Trophoblast cell (in vitro differentiated cells and primary cell): ENCODE measurements around the gene TGFBRAP1.

Source experiments
- DNase-seq, 2 donors: peaks; one replicate each; pipeline ENCODE4 v3.0.0-alpha.2; 2016
- H2AFZ ChIP-seq: 2 replicates; pipeline ENCODE4 v1.6.1; 2013; ENCODE audit warnings: low read length, moderate library complexity, mild to moderate bottlenecking; ENCODE audit not compliant: insufficient read depth, poor library complexity
- H2AK5ac ChIP-seq: 2 replicates; pipeline ENCODE4 v1.6.1; 2013; ENCODE audit warnings: mild to moderate bottlenecking, low read length
- H2BK120ac ChIP-seq: 2 replicates; pipeline ENCODE4 v1.6.1; 2013; ENCODE audit warnings: low read length, mild to moderate bottlenecking, moderate library complexity; ENCODE audit not compliant: insufficient read depth, poor library complexity
- H2BK12ac ChIP-seq: 2 replicates; pipeline ENCODE4 v1.6.1; 2013; ENCODE audit warnings: mild to moderate bottlenecking, low read length, moderate library complexity
- H2BK5ac ChIP-seq: 2 replicates; pipeline ENCODE4 v1.6.1; 2013; ENCODE audit warnings: low read length, low read depth, moderate library complexity, mild to moderate bottlenecking; ENCODE audit not compliant: poor library complexity
- H3K14ac ChIP-seq: 2 replicates; pipeline ENCODE4 v1.6.1; 2013; ENCODE audit warnings: mild to moderate bottlenecking, low read length
- H3K18ac ChIP-seq: 2 replicates; pipeline ENCODE4 v1.6.1; 2013; ENCODE audit warnings: mild to moderate bottlenecking, low read length
- H3K23ac ChIP-seq: 2 replicates; pipeline ENCODE4 v1.6.1; 2013; ENCODE audit warnings: low read length
- H3K27ac ChIP-seq: 2 replicates; pipeline ENCODE4 v1.5.1; 2013; ENCODE audit warnings: low read depth, mild to moderate bottlenecking, inconsistent platforms, low read length, moderate library complexity
- H3K27me3 ChIP-seq: 2 replicates; pipeline ENCODE4 v1.6.1; 2013; ENCODE audit warnings: inconsistent platforms, mild to moderate bottlenecking, low read length, moderate library complexity; ENCODE audit not compliant: insufficient read depth
- H3K36me3 ChIP-seq, 2 experiments: 1 replicate in 1 of 2; 2 replicates in 1 of 2; pipeline ENCODE4 v1.6.1; 2013; ENCODE audit warnings: low read length in 2 of 2, mild to moderate bottlenecking in 2 of 2, moderate library complexity in 1 of 2; ENCODE audit not compliant: insufficient read depth in 2 of 2, control insufficient read depth in 1 of 2
- H3K4ac ChIP-seq: 2 replicates; pipeline ENCODE4 v1.6.1; 2013; ENCODE audit warnings: low read depth, mild to moderate bottlenecking, low read length, moderate library complexity
- H3K4me1 ChIP-seq, 2 experiments: 1 replicate in 1 of 2; 2 replicates in 1 of 2; pipeline ENCODE4 v1.6.1; 2013; ENCODE audit warnings: low read length in 2 of 2, mild to moderate bottlenecking in 2 of 2, moderate library complexity in 1 of 2; ENCODE audit not compliant: insufficient read depth in 2 of 2, control insufficient read depth in 1 of 2
- H3K4me2 ChIP-seq: 2 replicates; pipeline ENCODE4 v1.6.1; 2013; ENCODE audit warnings: inconsistent platforms, mild to moderate bottlenecking, low read length, moderate library complexity
- H3K4me3 ChIP-seq: 2 replicates; pipeline ENCODE4 v1.5.1; 2013; ENCODE audit warnings: mild to moderate bottlenecking, low read depth, low read length, inconsistent platforms
- H3K79me1 ChIP-seq: one replicate; pipeline ENCODE4 v1.6.1; 2013; ENCODE audit warnings: low read length
- H3K79me2 ChIP-seq: 2 replicates; pipeline ENCODE4 v1.6.1; 2013; ENCODE audit warnings: low read length, mild to moderate bottlenecking; ENCODE audit not compliant: control insufficient read depth, insufficient read depth, poor library complexity
- H3K9ac ChIP-seq: 2 replicates; pipeline ENCODE4 v1.6.1; 2013; ENCODE audit warnings: mild to moderate bottlenecking, low read length
- H3K9me3 ChIP-seq: 2 replicates; pipeline ENCODE4 v1.6.1; 2013; ENCODE audit warnings: low read depth, mild to moderate bottlenecking, control low read depth, inconsistent platforms, low read length; ENCODE audit not compliant: insufficient read depth
- H4K12ac ChIP-seq: 2 replicates; pipeline ENCODE4 v1.6.1; 2013; ENCODE audit warnings: low read depth, mild to moderate bottlenecking, low read length, moderate library complexity
- H4K8ac ChIP-seq: 2 replicates; pipeline ENCODE4 v1.6.1; 2013; ENCODE audit warnings: low read depth, mild to moderate bottlenecking, low read length, moderate library complexity
- H4K91ac ChIP-seq: one replicate; pipeline ENCODE4 v1.6.1; 2013; ENCODE audit warnings: low read depth, mild to moderate bottlenecking, low read length, moderate library complexity
- WGBS: extraction: QIAGEN DNeasy Blood & Tissue Kit; methylation state at CpG from one replicate; pipeline ENCODE4 v1.1.7; 2013; ENCODE audit warnings: missing lambda C conversion rate; ENCODE audit not compliant: insufficient read length, insufficient coverage; ENCODE audit errors: extremely low coverage; 5-methylcytosine and 5-hydroxymethylcytosine counted together

TGFBRAP1 gene

DNA sequence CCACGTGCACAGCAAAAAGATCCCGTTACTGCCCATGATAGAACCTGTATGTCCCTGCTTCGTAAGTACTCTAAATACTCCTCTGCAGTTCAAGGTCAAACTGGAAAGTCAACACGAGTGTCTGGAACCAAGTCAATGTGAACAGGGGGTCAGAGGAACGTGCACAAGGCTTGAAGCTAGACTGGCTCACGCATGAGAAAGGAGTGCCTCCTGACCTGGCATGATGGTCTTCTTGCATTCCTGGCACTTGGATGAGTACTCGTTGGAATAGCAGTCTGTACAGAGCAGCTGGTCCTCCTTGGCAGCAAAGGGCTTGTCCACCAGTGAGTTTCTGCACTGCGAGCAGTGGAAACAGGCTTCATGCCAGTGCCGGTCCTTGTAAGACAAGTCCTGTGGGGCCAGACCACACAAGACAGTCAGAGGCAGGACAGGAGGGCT, 43.8 kb upstream of the TGFBRAP1 start:
- WGBS = no CpG with 5 or more reads among the region's 9 CpGs

DNA sequence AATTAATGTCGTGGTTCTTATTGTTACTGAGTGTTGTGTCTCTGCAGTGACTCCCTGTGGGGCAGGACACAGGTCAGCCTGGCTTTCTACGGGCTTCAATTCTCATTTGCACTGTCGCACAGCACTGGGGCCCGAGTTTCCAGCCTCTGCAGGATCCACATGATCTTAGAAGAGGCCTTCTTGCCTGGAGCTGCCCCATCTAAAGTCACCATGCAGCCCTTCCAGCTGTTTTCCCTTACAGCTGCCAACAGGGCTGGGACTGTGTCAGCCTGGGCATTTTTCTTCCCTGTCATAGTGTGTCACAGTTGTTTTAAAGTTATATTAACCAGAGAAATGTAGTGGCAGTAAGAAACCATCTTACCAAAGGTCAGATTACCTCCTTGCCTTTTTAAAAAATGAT, 42.3 kb upstream of the TGFBRAP1 start:
- Histone ChIP-seq H2AK5ac (no peak overlapping the region), H3K4me1 (peaks cover 2 to 10% of the 10 kb centered on the region in 2 experiments), H3K4ac (no peak overlapping the region), H4K12ac (no peak overlapping the region), H3K36me3 (peaks cover 37 to 65% of the 10 kb centered on the region in 2 experiments), H3K27me3 (no peaks in the 10 kb centered on the region), H4K8ac (no peak overlapping the region), H3K4me2 (no peak overlapping the region), H3K23ac (no peak overlapping the region), H2BK120ac (no peak overlapping the region), H3K18ac (no peak overlapping the region), H3K9ac (no peak overlapping the region), H4K91ac (no peak overlapping the region), H3K4me3 (no peak overlapping the region), H2BK12ac (no peak overlapping the region), H2BK5ac (no peak overlapping the region), H3K9me3 (no peaks in the 10 kb centered on the region), H2AFZ (no peak overlapping the region), H3K14ac (no peak overlapping the region), H3K79me2 (no peaks in the 10 kb centered on the region), H3K27ac (no peak overlapping the region), H3K79me1 (no peaks in the 10 kb centered on the region)
- no CpG with 5 or more reads among the region's 4 CpGs for WGBS
- DNase-seq = no peak

More for the DNA sequence above, 43.8 kb upstream of the TGFBRAP1 start:
- H3K4me2 ChIP-seq = no peak overlapping the region
- no peaks in the 10 kb centered on the region for H3K27me3 ChIP-seq
- no peak overlapping the region for H4K12ac ChIP-seq
- H2BK12ac ChIP-seq = no peak overlapping the region
- no peak overlapping the region for H4K8ac ChIP-seq
- no peak overlapping the region for H2BK5ac ChIP-seq
- no peak overlapping the region for H2AFZ ChIP-seq
- H2BK120ac ChIP-seq = no peak overlapping the region
- H2AK5ac ChIP-seq = no peak overlapping the region
- peaks cover 29 to 53% of the 10 kb centered on the region in 2 experiments for H3K36me3 ChIP-seq
- no peaks in the 10 kb centered on the region for H3K9me3 ChIP-seq
- H3K14ac ChIP-seq = no peak overlapping the region
- no peak overlapping the region for H3K9ac ChIP-seq
- no peaks in the 10 kb centered on the region for H3K79me1 ChIP-seq
- H4K91ac ChIP-seq = no peak overlapping the region
- H3K4ac ChIP-seq = no peak overlapping the region
- no peak overlapping the region for H3K18ac ChIP-seq
- H3K4me3 ChIP-seq = no peak overlapping the region
- no peak overlapping the region for H3K27ac ChIP-seq
- H3K23ac ChIP-seq = no peak overlapping the region
- peaks cover 8 to 21% of the 10 kb centered on the region in 2 experiments for H3K4me1 ChIP-seq
- DNase-seq = no peak
- no peaks in the 10 kb centered on the region for H3K79me2 ChIP-seq

DNA sequence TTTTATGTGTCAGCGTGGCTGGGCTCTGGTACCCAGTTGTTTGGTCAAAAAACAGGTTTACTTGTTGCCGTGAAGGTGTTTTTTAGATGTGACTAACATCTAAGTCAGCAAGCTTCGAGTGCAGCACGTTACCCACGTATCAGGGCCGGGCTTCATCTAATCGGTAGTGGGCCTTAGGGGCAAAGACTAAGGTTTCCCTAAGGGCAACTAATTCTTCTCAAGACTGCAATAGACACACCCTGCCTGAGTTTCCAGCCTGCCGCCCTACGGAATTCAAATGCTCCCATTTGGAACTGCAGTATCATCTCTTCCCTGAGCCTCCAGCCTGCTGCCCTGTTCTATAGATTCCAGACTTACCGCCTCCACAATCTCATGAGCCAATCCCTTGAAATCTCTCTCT, 41.6 kb upstream of the TGFBRAP1 start:
- no CpG with 5 or more reads among the region's 10 CpGs for WGBS
- Histone ChIP-seq H3K4me3 (no peak overlapping the region), H3K4ac (no peak overlapping the region)

DNA sequence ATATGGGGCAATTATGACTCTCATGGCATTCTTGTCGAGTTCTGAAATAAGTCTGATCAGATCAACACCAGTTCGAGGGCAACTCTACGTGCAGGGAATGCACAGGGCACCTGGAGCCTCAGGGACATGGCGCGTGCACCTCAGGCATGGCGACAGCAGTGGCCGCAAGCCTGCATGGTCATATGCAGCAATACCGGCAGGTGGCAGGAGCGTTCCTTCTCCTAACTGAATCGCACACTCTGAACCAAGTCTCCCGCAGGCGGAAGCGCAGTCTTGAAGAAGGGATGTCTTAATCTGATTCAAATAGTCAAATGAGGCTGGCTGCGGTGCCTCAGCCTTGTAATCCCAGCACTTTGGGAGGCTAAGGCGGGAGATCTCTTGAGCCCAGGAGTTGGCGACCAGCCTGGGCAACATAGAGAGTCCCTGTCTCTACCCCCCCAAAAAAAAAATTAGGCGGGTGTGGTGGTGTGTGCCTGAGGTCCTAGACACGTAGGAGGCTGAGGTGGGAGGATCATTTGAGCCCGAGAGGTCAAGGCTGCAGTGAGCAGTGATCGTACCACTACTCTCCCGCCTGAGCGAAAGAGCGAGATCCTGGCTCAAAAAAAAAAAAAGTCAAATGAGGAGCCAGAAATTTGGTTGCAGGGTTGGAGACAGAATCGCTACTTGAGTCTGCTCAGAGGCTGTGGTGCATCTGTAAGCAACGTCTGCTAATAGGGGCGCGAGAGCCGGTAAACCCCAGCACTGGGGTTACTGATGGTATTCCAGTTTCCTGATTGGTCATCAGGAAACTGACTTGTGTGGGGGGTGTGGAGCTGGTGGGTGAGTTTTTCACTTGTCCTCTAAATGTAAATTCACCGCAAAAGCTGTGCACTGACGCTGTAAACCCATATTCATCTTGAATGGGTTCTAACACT, 40.5 kb upstream of the TGFBRAP1 start:
- peaks cover 0 to 2% of the 10 kb centered on the region in 2 experiments for H3K4me1 ChIP-seq
- H4K12ac ChIP-seq = no peak overlapping the region
- DNase-seq = peak; percentile 97 to 99
- no peak overlapping the region for H3K9ac ChIP-seq
- no peak overlapping the region for H3K23ac ChIP-seq
- H2AK5ac ChIP-seq = no peak overlapping the region
- no peak overlapping the region for H3K18ac ChIP-seq
- no peak overlapping the region for H2BK120ac ChIP-seq
- H2BK12ac ChIP-seq = no peak overlapping the region
- no peaks in the 10 kb centered on the region for H3K27me3 ChIP-seq
- no peak overlapping the region for H3K4me2 ChIP-seq
- no peaks in the 10 kb centered on the region for H3K79me2 ChIP-seq
- no peaks in the 10 kb centered on the region for H3K79me1 ChIP-seq
- H4K91ac ChIP-seq = no peak overlapping the region
- no peak overlapping the region for H2AFZ ChIP-seq
- H3K27ac ChIP-seq = no peak overlapping the region
- no peak overlapping the region for H2BK5ac ChIP-seq
- H3K9me3 ChIP-seq = no peaks in the 10 kb centered on the region
- H3K14ac ChIP-seq = no peak overlapping the region
- WGBS = no CpG with 5 or more reads among the region's 30 CpGs
- H3K4ac ChIP-seq = no peak overlapping the region
- H3K36me3 ChIP-seq = peaks cover 45 to 66% of the 10 kb centered on the region in 2 experiments
- no peak overlapping the region for H4K8ac ChIP-seq
- no peak overlapping the region for H3K4me3 ChIP-seq

More for the DNA sequence above, 41.6 kb upstream of the TGFBRAP1 start:
- Histone ChIP-seq H3K79me1 (no peaks in the 10 kb centered on the region), H4K12ac (no peak overlapping the region), H3K27ac (no peak overlapping the region), H3K79me2 (no peaks in the 10 kb centered on the region), H2AFZ (no peak overlapping the region), H2BK12ac (no peak overlapping the region), H2AK5ac (no peak overlapping the region), H3K23ac (no peak overlapping the region), H3K14ac (no peak overlapping the region), H3K27me3 (no peaks in the 10 kb centered on the region), H3K4me2 (no peak overlapping the region), H3K4me1 (peaks cover 2 to 8% of the 10 kb centered on the region in 2 experiments), H3K9me3 (no peaks in the 10 kb centered on the region), H4K8ac (no peak overlapping the region), H2BK120ac (no peak overlapping the region), H3K36me3 (peaks cover 41 to 69% of the 10 kb centered on the region in 2 experiments), H4K91ac (no peak overlapping the region), H3K9ac (no peak overlapping the region), H2BK5ac (no peak overlapping the region), H3K18ac (no peak overlapping the region)
- DNase-seq = peak; percentile 96 to 98
